Colonic mucosa (tissue), 4 donors: ENCODE measurements around the gene UTP18. TPM values are rescaled to one million over a fixed set of nuclear protein-coding genes. Genes with fewer than 3 reads are reported as not detected.
"Not testable (repeated sequence)": the region's sequence is repeated elsewhere in the genome, so short reads cannot be mapped to it uniquely, and the experiment has no call there.

Experiments used
- DNase-seq: peaks from one replicate; pipeline ENCODE4 v3.0.0-alpha.2; 2020
- H3K27ac ChIP-seq: fragments of 200-600 bp; one replicate; pipeline ENCODE4 v1.8.0; 2021
- H3K27me3 ChIP-seq: fragments of 200-600 bp; one replicate; pipeline ENCODE4 v1.8.0; 2021
- H3K36me3 ChIP-seq: fragments of 200-600 bp; one replicate; pipeline ENCODE4 v1.8.0; 2021
- H3K4me1 ChIP-seq: fragments of 200-600 bp; one replicate; pipeline ENCODE4 v1.8.0; 2021; ENCODE audit warnings: mild to moderate bottlenecking
- H3K4me3 ChIP-seq: fragments of 200-600 bp; one replicate; pipeline ENCODE4 v1.8.0; 2021
- H3K9ac ChIP-seq, 2 donors: one replicate each; pipeline ENCODE4 v1.7.0; 2013; ENCODE audit warnings: control low read depth in 2 of 2, low read depth in 2 of 2, low read length in 2 of 2
- H3K9me3 ChIP-seq: fragments of 200-600 bp; one replicate; pipeline ENCODE4 v1.8.0; 2021
- intact Hi-C: fragments of 100-400 bp; cut with DNase I; formaldehyde crosslinking; loops from one replicate; pipeline ENCODE4 v1.14.1; 2022
- total RNA-seq, 2 donors: library from RNA; stranded (reverse); fragmentation: NEBNext Ultra II Directional in 1 of 2; extraction: Animal tissue kit (Norgen Biotek cat#: 25700) in 1 of 2; gene quantifications; one replicate each; pipeline ENCODE4 v1.2.1, GENCODE V29; 2021
- TF ChIP-seq, protein P1 (sequence below): fragments of 200-600 bp; IDR thresholded peaks from one replicate; pipeline ENCODE4 v1.8.0; 2022; ENCODE audit warnings: antibody characterized with exemption, mild to moderate bottlenecking
- donor health status: healthy.
- donor health status: DM: no; HTN: no; CAD: no.
- donor health status: DM: no; HTN: no; CAD: no.

The UTP18 gene
- total RNA-seq, 2 donors from 2014 or later: 20.0 to 30.9 TPM

DNA sequence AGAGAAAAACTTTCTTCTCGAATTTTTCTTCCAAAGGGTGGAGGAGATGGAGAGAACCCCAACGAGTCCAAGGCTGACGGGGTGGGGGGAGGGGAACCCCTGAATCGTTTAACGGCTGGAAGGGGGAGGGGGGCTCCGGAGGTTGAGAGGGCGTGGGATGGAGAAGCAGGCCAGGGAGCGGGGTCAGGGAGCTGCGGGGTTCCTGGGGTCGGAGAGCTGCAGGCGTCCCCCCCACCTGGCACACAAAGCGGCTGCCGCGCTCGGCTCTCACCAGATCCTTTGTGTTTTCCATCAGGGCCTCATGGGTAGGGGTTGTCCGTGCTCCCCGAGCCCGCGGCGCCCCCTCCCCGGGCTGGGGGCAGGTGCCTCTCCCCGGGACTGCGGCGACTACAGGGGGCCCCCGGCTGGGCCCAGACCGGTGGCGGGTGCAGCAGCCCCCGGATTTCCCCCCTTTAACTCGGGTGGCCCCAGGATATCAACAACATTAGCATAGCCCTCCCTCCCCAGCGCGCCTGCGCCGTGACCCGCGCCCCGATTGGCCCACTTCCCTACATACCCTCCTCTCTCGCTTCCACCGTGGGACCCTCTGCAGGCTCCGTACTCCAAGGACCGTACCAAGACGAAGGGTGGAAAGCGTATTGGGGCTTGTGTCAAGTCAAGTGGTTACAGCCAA, 646 bp upstream of the UTP18 start, which contains the start of gene MBTD1:
TSS of gene MBTD1 (minus strand) at position 486 of the 673 bp plus-strand sequence. CDS start 34,888 bp downstream, outside the sequence.
- H3K4me1 ChIP-seq: peaks cover 18% of the 10 kb centered on the region

GRCh38 chr17:51261024-51261963, 948 bp downstream of the UTP18 start:
- Histone ChIP-seq H3K9me3 (no peaks in the 10 kb centered on the region), H3K27ac (peak overlapping the region; percentile 79), H3K4me1 (peaks cover 14% of the 10 kb centered on the region), H3K27me3 (no peaks in the 10 kb centered on the region), H3K4me3 (peak overlapping the region; percentile 54), H3K36me3 (no peaks in the 10 kb centered on the region), H3K9ac (peak overlapping the region; percentile 88 to 93)
- intact Hi-C loops: no loop called here
- TF ChIP-seq, protein P1, sequence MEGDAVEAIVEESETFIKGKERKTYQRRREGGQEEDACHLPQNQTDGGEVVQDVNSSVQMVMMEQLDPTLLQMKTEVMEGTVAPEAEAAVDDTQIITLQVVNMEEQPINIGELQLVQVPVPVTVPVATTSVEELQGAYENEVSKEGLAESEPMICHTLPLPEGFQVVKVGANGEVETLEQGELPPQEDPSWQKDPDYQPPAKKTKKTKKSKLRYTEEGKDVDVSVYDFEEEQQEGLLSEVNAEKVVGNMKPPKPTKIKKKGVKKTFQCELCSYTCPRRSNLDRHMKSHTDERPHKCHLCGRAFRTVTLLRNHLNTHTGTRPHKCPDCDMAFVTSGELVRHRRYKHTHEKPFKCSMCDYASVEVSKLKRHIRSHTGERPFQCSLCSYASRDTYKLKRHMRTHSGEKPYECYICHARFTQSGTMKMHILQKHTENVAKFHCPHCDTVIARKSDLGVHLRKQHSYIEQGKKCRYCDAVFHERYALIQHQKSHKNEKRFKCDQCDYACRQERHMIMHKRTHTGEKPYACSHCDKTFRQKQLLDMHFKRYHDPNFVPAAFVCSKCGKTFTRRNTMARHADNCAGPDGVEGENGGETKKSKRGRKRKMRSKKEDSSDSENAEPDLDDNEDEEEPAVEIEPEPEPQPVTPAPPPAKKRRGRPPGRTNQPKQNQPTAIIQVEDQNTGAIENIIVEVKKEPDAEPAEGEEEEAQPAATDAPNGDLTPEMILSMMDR: no peak
- peak; percentile 23 for DNase-seq

More for the DNA sequence above, 646 bp upstream of the UTP18 start, which contains the start of gene MBTD1:
- DNase-seq: peak; percentile 97
- H3K27me3 ChIP-seq: no peaks in the 10 kb centered on the region
- H3K4me3 ChIP-seq: peak within 1 kb of the TSS; percentile 54
- no peaks in the 10 kb centered on the region for H3K36me3 ChIP-seq
- peak within 1 kb of the TSS; percentile 88 to 93 for H3K9ac ChIP-seq
- intact Hi-C loops: loop anchor here (10.0 kb wide), 1 partner anchor 85 kb away; no protein-coding TSS in a partner anchor
- TF ChIP-seq, protein P1: no peak
- peak within 1 kb of the TSS; percentile 79 for H3K27ac ChIP-seq
- H3K9me3 ChIP-seq: no peaks in the 10 kb centered on the region

- H3K4me3 ChIP-seq: no peak overlapping the region
- H3K27me3 ChIP-seq: no peaks in the 10 kb centered on the region
- no peak overlapping the region for H3K9ac ChIP-seq
- H3K27ac ChIP-seq: no peak overlapping the region
- H3K9me3 ChIP-seq: no peaks in the 10 kb centered on the region
- peaks cover 8% of the 10 kb centered on the region for H3K4me1 ChIP-seq
- no peak for DNase-seq
- H3K36me3 ChIP-seq: no peaks in the 10 kb centered on the region
- intact Hi-C loops: no loop called here
- TF ChIP-seq, protein P1: no peak
Observed at GRCh38 chr17:51263006-51263405, 2.7 kb downstream of the UTP18 start.

DNA sequence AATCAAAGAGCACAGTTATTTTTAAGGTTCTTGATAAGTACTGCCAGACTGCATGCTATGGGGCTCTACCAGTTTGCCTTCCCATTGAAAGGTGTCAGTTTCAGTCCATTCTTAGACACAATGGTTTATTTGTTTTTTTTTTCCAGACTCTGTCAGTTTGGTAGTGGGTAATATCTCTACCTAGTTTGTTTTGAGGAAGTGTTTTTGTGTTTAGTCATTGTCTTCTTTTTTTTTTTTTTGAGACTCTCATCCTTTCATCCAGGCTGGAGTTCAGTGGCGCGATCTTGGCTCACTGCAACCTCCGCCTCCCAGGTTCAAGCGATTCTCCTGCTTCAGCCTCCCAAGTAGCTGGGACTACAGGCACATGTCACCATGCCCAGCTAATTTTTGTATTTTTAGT, 4.1 kb downstream of the UTP18 start:
- intact Hi-C loops: not testable (repeated sequence)

GRCh38 chr17:51269991-51270390, 9.6 kb downstream of the UTP18 start:
- Histone ChIP-seq H3K9ac (no peak overlapping the region), H3K4me3 (no peak overlapping the region), H3K4me1 (no peaks in the 10 kb centered on the region), H3K9me3 (no peaks in the 10 kb centered on the region), H3K36me3 (no peaks in the 10 kb centered on the region), H3K27ac (no peak overlapping the region), H3K27me3 (no peaks in the 10 kb centered on the region)
- TF ChIP-seq, protein P1: no peak
- DNase-seq: no peak
- intact Hi-C loops: no loop called here

More for the DNA sequence above, 4.1 kb downstream of the UTP18 start:
- H3K27me3 ChIP-seq, H3K9me3 ChIP-seq, DNase-seq, H3K36me3 ChIP-seq, H3K9ac ChIP-seq, H3K27ac ChIP-seq, H3K4me3 ChIP-seq, H3K4me1 ChIP-seq: not testable (repeated sequence)
